GM21786 (cell line): ENCODE measurements around the gene VANGL1.
A peak's percentile ranks its signal among the peaks of the same experiment; 100 is the strongest.
"Not testable (repeated sequence)": the region's sequence is repeated elsewhere in the genome, so short reads cannot be mapped to it uniquely, and the experiment has no call there.

Experiments
- ATAC-seq: cut with Tn5 transposase; IDR thresholded peaks from one replicate; pipeline ENCODE4 v1.9.1; 2021; ENCODE audit not compliant: unreplicated experiment

VANGL1 gene

DNA sequence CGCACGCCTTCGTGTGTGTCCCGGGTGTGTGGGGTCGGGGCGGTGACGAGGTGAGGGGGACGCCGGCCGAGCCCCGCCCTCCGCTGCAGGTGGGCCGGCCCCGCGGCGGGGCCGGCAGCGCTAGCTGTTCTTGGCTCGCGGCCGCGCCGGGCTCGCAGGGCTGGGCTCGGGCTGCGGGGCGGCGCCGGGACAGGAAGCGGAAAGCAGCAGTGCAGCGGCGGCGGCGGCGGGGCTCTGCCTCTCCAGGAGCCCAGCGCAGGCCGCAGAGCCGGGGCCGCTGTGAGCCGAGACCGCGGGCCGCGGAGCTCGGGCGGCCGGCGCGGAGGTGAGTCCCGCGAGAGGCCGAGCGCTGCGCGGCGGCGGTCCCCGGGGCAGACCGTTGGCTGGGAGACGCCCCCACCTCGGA, at the start of gene VANGL1:
VANGL1 (plus strand) TSS at position 209 of the 406 bp plus-strand sequence. CDS start 9,444 bp downstream, outside the sequence.
- peak; percentile 54 for ATAC-seq

DNA sequence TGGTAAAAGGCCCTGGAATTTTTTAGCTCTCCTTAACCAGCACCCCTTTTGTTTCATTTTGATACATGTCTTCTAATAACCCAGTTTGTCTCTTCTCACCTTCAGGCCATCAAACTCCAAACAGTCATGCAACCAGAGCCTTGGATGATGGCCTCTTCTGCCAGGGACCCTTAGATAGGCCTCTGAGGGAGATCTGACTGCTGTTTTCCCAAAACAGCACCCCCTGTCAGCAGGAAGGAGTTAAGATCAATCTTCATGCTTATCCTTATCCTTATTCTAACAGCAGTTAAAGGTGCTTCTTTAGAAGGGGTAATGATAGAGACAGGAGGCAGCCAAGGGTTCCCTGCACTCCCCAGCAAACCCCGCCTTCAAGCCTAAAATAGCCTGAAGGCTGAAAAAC, 49.5 kb upstream of the VANGL1 start:
- ATAC-seq = no peak

DNA sequence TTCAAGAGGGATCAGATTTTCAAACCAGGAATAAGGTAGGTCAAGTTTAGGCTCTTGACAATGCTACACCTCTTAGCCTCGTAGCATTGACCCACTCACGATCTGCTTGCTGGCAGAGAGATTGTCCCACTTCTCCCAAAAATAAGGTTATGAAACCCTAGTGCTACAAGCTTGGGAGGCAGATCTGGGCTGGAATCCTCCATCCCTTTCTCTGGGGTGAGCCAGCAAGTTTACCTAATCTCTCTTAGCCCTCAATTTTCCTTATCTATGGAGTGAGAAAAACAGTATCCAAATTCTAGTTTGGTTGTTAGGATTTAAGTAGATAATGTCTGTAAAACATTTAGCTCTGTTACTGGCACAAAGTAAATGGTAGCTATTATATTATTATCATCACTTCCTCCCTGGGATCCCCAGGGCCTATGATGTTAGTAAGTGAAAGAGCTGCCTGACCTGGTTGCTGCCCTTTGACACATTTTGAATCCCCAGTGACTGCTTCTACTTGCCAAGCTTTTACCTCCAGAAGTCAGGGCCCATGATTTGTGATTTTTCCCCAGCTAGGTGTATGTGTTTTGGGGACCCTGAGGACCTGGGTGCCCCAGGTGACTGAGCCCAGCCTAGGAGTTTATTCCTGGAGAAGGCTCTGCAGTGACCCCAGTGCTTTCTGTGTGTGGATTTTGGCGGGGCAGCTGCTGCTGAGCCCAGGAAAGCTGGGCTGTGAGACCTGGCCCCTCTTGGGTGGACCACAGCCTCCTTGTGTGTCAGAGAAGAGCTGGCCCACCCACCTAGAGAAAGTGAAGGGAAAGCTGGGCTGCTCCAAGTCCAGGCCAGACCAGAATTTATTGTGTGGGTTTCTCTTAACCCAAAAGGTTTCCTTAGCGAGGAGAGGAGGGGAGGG, 48.2 kb upstream of the VANGL1 start:
- no peak for ATAC-seq

DNA sequence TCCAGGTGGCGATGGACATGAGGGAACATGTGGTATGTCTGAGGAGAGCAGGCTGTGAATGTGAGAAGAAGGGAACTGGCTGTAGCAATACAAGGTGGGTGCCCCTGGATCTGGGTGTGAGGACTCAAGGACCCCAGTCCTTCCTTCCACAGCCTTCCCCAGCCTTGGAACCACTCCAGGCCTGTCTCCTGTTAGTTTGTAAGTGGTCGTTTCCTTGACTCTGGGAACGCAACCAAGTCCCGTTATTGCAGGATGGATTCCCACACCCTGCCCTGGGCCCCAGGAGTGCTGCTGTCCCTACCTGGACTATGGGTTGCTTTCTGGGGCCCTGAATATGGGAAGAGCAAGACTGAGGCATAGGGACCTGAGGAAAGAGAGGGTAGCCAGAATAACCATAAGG, 47.2 kb upstream of the VANGL1 start:
- no peak for ATAC-seq

DNA sequence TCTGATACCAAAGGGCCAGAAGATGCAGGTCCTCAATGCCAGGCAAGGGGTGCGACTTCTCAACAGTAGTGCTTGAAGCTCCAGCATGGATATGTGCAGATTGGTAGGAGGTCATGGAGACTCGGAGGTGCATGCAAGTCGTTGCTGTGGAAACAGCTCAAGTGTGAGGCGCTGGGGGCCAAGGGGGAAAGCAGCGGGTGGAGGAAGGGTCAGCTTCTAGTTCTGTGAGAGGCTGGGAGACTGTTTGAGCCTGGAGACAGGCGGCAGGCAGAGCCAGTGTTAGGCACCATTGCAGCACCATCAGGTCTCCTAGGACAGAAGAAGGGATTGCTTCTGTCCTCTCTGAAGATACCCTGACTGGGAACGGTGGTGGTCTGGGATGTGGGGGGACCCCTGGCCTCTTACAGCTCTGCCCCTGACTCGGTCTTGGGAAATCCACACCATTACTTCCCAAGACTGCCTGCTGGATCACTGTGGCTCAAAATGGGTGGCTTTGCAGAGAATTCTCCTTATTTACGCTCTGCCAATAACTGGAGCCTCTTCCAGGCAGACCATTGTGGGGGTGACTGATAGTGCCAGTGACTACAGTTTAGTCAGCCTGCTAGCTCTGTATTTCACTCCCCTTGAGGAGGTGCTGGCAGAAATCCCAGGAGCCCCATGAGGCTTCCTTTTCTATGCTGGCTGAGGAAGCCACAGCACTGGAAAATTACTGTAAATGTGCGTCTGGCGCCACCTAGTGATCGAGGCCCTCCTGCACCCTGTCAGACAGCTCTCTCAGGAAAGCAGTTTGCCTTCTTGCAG, 46.3 kb upstream of the VANGL1 start:
- ATAC-seq = peak; percentile 71

DNA sequence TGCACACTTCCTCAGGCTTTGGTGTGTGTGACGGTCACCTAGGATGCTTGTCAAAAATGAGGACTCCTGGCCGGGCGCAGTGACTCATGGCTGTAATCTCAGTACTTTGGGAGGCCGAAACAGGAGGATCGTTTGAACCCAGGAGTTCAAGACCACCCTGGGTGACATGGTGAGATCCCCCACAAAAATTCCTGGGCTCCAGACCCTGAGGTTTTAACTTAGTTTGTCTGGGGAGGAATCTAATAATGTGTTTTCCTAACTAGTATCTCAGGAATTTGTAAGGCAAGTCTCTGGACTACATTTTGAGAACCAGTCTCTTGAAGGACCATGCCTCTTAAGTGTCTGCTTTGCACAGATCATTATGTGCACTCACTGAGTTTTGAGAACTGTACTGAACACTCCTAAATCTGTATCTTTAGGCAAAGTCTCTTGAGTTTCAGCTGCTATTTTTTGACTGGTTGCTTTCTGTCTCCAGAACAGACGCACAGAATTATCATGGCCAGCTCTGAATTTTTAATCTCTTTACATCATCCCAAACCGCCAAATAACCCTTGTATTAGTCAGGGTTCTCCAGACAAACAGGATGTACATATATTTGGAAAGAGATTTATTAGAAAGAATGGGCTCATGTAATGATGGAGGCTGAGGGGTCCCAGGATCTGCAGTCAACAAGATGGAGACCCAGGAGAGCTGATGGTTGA, 45.5 kb upstream of the VANGL1 start:
- no peak for ATAC-seq

DNA sequence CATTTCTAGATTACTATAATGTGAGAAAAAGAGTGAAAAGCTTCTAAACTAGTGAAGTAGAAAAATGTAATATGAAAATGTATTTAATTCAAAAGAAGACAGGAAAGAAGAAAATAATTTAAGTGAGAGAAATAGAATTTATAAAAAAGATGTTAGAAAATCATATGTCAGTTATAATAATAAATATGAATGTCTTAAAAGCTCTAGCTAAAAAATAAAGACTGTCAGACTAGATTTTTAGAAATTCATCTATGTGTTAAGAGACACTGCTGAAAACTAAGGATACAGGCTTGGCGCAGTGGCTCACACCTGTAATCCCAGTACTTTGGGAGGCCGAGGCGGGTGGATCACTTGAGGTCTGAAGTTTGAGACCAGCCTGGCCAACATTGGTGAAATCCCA, 37.3 kb upstream of the VANGL1 start:
- no peak for ATAC-seq

DNA sequence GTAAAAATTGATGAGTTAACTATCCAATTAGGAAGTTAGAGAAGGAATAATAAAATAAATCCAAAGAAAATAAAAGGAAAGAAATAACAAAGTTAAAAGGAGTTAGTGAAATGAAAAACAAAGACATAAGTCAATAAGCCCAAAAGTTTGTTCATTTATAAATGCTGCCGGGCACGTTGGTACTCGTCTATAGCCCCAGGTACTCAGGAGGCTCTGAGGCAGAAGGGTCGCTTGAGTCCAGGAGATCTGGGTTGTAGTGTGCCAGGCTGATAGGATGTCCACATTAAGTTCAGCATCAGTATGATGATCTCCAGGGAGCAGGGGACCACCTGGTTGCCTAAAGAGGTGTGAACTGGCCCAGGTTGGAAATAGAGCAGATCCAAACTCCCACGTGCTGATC, 35.5 kb upstream of the VANGL1 start:
- no peak for ATAC-seq

DNA sequence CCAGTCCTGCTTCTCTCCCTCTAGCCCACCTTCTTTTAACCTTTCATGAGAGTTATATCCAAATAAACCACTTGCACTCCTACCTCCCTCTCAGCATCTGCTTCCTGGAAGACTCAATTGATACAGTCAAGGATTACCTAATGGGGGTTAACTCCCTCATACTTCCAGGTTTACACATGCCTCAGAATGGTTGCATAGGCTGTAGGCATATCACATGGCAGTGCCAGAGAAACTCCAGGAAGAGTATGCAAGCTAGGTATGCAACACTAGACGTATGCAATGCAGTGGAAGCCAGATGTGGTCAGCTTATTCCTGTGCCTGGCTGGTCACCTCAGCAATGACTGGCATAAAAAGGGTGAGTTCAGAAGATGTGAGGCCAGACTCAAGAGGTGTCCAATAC, 32.7 kb upstream of the VANGL1 start:
- no peak for ATAC-seq

DNA sequence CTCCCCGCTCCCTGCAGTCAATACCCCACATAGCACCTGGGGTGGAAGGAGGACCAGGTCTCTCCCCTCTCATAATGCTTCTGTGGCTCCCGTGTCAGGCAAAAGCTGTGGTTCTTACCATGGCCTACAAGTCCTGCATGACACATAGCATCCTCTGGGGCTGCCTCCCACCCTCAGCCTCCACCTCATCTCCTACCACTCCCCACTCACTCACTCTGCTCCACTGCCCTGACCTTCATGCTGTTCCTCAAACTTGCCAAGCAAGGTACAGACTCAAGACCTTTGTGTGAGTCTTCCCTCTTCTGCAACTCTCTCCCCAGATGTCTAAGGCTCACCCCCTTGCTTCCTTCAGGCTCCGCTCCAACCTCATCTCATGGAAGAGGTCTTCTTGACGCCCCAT, 28.0 kb upstream of the VANGL1 start:
- no peak for ATAC-seq

DNA sequence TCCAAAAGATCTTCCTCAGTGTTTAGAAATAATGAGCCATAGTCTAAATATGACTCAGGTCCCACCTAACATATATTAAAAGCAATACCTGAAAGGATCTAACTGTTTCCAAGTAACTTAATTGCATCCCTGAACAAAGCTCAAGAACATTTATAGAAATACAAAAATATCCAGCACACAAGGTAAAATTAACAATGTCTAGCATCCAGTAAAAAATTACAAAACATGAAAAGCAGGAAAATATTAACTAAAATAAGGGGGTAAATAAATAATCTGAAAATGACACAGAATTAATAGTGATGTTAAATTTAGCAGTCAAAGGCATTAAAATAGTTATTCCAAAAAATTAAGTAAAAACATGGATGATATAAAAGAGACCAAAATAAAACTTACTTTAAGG, 21.3 kb upstream of the VANGL1 start:
- ATAC-seq = no peak

DNA sequence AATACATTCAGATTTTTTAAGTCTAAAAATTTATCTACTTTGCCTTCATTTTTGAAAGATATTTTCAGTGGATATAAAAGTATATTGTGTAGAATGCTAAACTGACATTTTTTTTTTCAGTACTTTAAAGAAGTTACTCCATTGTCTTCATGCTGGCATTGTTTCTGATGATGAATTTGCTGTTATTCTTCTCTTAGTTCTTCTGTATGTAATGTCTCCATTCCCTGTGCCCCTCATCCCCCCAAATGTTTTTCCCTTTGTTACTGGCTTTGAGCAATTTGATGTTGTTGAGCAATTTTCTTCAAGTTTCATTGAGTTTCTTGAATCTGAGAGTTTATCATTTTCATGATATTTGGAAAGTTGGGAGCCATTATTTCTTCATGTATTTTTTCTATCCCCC, 20.8 kb upstream of the VANGL1 start:
- no peak for ATAC-seq

DNA sequence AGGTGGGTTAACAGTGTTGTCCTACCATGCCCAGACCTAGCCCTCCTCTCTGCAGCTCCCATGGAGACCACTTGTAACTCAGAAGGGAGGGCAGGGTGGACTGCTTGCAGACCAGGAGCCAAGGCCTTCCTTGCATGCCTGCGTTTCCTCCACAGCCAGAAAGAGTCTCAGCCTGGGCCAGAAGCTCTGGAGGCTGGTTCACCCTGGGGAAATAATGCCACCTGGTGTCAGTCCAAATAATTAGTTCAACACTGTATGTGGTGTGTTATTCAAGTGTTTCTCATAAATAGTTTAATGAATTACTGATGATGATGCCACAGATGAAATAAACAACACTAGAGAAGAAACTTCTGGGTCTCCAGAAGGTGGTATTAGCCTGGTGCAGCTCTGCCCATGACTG, 16.9 kb upstream of the VANGL1 start:
- no peak for ATAC-seq

DNA sequence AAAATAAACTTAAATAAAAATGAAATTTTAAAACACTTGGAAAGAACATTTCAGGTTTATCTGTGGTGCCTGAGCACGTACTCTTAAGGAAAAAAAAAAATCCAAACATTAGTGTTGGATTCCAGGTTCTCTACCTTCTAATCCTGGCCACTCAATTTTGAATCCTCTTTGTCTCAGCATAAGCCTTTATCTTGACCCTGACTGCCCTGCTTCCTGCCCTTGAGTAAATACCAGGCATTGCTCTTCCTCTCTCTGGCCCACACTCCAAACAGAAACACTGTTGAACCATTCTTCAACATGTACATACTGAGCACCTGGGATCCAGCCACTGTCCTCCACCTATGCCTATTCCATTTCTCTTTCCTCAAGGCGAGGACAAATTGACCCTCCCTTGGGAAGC, 11.4 kb upstream of the VANGL1 start:
- ATAC-seq = no peak

DNA sequence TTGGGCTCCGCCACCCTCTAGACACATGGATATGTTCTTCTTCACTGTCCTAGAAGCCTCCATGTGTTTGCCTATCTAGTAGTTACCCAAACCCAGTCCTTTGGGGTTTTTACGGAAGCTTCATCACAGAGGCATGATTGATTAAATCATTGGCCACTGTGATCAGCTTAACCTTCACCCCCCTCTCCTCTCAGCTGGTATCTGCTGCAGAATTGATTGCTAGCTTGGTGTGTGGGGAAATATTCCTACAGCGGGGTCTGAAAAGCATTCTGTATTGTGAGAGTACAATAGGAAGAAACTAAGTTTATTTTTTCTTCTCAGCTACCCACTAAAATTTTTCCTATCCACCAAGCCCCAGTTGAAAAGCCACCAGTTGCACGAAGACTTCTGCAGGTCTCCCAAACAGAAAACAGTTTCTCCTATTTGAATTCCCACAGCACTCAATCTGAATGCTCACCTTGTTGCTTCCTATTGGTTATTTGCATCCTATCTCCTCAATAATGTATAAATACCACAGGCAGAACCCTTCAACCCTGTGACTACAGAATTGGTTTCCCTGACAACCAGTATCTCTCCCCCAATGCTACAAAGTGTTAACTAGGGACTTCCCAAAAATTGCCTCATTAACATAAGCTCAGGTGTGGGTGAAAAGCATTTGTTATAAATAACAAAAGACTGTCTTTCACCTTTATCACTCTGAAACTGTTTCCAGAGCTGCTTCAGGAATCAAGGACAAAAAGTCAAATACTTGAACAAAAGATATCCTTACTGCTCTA, 9.3 kb upstream of the VANGL1 start:
- no peak for ATAC-seq

DNA sequence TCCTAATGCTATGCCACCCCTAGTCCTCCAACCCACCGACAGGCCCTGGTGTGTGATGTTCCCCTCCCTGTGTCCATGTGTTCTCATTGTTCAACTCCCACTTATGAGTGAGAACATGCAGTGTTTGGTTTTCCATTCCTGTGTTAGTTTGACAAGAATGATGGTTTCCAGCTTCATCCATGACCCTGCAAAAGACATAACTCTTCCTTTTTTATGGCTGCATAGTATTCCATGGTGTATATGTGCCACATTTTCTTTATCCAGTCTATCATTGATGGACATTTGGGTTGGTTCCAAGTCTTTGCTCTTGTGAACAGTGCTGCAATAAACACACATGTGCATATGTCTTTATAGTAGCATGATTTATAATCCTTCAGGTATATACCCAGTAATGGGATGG, 8.2 kb upstream of the VANGL1 start:
- ATAC-seq = not testable (repeated sequence)

DNA sequence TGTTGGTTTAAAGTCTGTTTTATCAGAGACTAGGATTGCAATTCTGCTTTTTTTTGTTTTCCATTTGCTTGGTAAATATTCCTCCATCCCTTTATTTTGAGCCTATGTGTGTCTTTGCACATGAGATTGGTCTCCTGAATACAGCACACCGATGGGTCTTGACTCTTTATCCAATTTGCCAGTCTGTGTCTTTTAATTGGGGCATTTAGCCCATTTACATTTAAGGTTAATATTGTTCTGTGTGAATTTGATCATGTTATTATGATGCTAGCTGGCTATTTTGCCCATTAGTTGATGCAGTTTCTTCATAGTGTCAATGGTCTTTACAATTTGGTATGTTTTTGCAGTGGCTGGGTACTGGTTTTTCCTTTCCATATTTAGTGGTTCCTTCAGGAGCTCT, 4.5 kb upstream of the VANGL1 start:
- not testable (repeated sequence) for ATAC-seq

DNA sequence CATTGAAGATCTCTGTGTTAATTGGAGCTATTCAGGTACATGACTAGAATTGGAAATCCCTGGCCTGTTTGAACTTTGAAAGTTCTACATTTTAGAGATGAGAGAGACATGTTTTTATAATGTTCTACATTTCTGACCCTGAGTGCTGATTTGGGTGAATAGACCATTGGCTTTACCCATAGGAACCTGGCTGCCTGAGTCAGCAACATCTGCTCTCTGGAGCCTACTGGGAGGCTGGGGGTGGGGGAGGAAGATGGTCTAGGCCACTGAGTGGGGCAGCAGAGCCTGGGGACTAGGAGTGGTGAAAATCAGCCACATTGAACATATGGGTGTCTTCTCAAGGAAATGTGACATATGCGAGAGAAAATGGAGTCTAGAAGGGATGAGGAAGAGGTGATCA, 1.4 kb upstream of the VANGL1 start:
- no peak for ATAC-seq

DNA sequence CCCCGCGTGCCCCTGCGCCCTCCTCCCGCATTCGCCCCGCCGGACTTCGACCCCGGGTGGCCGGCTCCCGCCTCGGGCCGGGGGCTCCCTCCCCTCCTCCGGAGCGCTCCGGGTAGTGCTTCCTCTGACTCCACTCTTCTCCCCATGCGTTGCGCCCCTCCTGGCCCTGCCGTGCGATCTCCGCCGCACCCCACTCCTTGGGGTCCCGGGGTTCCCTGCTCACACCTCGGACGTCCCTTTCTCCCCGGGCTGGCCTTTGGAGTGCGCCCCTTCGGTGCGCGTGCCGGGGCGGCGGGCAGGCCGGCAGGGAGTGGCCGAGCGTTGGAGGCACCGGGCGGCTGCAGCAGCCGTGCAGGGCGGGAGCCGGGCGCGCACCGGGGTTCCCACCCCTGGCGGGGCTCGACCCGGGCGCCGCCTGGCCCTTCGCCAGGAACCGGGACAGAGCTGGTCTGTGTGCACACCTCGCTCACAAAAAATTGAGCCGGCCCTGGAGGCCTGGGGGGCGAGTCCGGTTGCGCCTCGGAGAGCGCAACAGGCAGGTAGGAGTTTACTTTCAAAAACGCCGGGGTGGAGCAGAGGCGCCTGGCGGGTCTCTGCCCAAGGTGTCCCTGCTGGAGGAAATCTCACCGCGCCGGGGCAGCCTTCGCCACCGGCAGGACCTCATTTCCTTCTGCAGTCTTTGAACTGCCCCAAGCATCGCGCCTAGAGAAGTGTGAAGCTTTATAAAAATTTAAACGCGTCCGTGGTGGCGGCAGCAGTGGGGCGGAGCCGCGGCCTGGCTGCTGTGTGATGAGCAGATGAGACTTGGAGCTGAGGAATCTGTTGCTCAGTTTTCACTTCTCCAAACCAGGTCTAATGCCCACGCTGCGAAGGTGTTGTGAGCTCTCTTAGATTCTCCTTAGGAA, 650 bp downstream of the VANGL1 start:
- peak; percentile 61 for ATAC-seq

DNA sequence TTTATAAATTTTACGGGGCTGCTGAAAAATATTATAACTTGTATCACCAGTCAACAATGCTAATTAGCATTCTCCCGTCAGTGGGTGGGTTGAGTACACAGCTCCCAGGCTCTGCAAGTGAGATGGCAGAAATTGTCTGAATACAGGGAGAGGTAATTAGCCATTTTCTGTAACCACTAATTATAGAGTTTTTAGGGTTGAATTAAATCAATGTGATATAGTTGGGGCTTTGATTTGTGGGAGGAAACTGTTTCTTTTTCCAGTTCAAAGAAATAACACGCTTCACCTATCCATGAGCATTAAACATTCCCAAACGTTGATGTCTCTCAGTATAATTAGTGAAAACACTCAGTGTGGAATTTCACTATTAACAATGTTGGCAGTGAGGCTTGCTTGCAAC, 1.5 kb downstream of the VANGL1 start:
- no peak for ATAC-seq
